K562 (cell line): ENCODE measurements around the gene GGA2. TPM values are rescaled to one million over a fixed set of nuclear protein-coding genes. Genes with fewer than 3 reads are reported as not detected.

ENCODE experiments used
- ZEB2 ChIP-seq: fragments of 450-650 bp; IDR thresholded peaks from 2 replicates; pipeline ENCODE4 v1.6.1; 2016
- polyA plus RNA-seq, 8 experiments: library from polyadenylated mRNA; depleted of rRNA in 4 of 8; stranded (reverse) in 5 of 8; unstranded in 3 of 8; fragments of >200 nt; fragmentation: Nextera tagmentation in 2 of 8; fragmentation: Illumina TruSeq in 1 of 8; extraction: Ambion mirVana in 2 of 8; extraction: Trizol in 1 of 8; gene quantifications; 2 replicates each; pipeline versions ENCODE4 v1.2.1 to v1.2.3, GENCODE V29; 2011 to 2014; ENCODE audit warnings: inconsistent platforms in 1 of 8, missing spikeins in 1 of 8
- total RNA-seq, 7 experiments: library from RNA; depleted of rRNA in 6 of 7; stranded (reverse); fragments of >200 nt in 6 of 7; fragmentation: Illumina TruSeq in 2 of 7; extraction: Trizol in 2 of 7; gene quantifications; 2 replicates each; pipeline versions ENCODE4 v1.2.1 to v1.2.3, GENCODE V29; 2011 to 2021; ENCODE audit warnings: low replicate concordance in 1 of 7
- TF ChIP-seq, protein P1 (sequence below), 2 experiments: fragments of 450-650 bp; IDR thresholded peaks; 2 replicates each; pipeline ENCODE4 v1.6.1; 2016; ENCODE audit warnings: mild to moderate bottlenecking in 2 of 2, borderline replicate concordance in 1 of 2, low read depth in 1 of 2, moderate library complexity in 1 of 2

Gene GGA2
- total and polyA plus RNA-seq, 9 of the 15 experiments (the other 6 are each of a cell fraction or from before 2014, with no cell fraction given) = 11.9 to 133 (median 66.3) TPM

GRCh38 chr16:23521965-23522364 lies 11.7 kb upstream of the GGA2 start (continued):
- TF ChIP-seq, protein P1, sequence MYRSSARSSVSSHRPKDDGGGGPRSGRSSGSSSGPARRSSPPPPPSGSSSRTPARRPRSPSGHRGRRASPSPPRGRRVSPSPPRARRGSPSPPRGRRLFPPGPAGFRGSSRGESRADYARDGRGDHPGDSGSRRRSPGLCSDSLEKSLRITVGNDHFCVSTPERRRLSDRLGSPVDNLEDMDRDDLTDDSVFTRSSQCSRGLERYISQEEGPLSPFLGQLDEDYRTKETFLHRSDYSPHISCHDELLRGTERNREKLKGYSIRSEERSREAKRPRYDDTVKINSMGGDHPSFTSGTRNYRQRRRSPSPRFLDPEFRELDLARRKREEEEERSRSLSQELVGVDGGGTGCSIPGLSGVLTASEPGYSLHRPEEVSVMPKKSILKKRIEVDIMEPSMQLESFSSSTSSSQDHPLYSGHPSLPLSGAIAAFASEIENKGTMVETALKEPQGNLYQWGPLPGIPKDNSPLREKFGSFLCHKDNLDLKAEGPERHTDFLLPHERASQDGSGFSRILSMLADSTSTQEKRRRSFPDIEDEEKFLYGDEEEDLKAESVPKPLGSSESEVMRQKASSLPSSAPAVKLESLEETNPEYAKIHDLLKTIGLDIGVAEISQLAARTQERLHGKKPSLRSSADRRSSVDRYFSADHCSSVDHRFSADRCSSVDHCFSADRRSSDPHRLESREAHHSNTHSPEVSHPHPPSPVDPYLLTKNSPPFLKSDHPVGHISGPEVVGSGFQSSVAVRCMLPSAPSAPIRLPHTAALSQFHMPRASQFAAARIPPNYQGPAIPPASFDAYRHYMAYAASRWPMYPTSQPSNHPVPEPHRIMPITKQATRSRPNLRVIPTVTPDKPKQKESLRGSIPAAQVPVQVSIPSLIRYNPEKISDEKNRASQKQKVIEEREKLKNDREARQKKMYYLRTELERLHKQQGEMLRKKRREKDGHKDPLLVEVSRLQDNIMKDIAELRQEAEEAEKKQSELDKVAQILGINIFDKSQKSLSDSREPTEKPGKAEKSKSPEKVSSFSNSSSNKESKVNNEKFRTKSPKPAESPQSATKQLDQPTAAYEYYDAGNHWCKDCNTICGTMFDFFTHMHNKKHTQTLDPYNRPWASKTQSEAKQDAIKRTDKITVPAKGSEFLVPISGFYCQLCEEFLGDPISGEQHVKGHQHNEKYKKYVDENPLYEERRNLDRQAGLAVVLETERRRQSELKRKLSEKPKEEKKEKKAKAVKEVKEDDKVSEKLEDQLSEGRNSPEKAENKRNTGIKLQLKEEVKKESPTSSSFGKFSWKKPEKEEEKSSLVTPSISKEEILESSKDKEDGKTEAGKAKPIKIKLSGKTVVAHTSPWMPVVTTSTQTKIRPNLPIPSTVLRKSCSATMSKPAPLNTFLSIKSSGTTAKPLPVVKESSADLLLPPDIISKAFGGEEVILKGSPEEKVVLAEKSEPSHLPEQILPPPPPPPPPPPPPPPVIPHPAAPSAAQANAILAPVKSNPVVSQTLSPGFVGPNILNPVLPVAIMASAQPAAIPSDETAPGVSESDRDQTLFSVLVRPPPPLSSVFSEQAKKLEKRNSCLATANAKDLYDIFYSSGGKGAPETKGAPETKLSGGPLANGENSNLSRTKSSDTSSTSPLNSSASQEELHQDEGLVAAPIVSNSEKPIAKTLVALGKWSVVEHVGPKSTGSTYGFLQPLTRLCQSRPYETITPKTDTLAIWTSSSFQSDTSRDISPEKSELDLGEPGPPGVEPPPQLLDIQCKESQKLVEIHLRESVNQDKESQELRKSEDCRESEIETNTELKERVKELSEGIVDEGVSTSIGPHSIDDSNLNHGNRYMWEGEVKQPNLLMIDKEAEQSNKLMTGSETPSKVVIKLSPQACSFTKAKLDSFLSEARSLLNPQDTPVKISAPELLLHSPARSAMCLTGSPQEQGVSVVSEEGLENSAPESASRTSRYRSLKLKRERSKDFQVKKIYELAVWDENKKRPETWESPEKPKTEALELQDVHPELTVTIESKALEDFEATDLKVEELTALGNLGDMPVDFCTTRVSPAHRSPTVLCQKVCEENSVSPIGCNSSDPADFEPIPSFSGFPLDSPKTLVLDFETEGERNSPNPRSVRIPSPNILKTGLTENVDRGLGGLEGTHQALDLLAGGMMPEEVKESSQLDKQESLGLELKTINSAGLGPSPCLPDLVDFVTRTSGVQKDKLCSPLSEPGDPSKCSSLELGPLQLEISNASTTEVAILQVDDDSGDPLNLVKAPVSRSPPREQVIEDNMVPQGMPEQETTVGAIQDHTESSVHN (IDR thresholded peaks at IDR 0.05; ENCODE audit: borderline replicate concordance in 1 of 2, low read depth in 1 of 2) = no peak
- no peak for TF ChIP-seq ZEB2
- TF ChIP-seq, all 486 proteins: peak for 0
